DMS53 (cell line): ENCODE data around the gene MED15.
"Not testable (repeated sequence)": the region's sequence is repeated elsewhere in the genome, so short reads cannot be mapped to it uniquely, and the experiment has no call there.

Source experiments
- DNase-seq: peaks from one replicate; lab custom pipeline; 2025; lab: John Stamatoyannopoulos, UW

MED15 gene

DNA sequence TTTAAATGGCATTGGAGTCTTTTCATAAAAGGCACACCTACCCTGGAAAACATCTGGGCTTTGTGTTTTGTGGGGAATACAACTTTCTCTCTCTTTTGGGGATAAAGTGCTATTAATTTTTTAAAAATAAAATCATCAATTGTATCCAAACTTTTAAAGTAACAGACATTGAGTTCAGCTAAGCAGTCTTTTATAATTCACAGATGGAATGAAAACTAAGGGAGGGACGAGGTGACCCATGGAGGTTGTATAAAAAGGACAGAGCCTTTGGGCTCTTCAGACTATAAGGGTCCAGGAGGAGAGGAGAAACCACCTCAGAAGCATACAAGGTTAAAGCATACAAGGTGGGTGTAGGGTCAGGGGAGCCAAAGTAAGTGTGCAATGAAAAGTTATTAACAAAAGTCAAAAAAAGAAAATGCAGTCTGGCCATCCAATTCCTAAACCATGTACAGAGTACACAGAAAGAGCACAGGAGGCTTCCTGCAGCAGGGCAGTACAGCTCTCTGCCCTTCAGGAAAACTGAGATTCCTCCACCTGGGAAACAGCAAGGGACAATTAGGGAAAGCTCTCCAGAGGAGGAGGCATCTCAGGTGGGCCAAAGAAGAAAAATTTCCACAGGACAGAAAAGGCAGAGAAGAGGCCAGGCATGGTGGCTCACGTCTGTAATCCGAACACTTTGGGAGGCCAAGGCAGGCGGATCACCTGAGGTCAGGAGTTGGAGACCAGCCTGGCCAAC is 22.3 kb upstream of the MED15 start:
- no peak for DNase-seq

GRCh38 chr22:20486229-20486628 is 21.2 kb upstream of the MED15 start:
- DNase-seq: no peak

DNA sequence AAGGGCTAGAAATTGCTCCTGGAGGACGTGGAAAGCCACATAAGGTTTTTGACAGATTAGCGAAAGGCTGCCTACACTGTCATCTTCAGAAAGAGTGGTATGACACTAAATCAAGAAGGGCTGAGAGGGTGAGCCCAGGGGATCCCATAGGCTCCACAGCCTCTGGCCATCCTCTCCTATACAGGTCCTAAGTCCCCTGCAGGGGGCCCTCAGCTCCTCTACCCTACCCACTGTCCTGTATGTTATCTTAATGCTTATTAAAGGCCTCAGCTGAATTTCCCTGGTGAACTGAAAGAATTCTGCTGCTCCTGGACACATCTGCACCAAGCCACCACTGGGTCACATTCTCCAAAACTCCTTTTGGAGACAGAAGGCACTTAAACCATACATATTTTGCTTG is 19.7 kb upstream of the MED15 start:
- DNase-seq: no peak

GRCh38 chr22:20488946-20489345 is 18.5 kb upstream of the MED15 start:
- DNase-seq: no peak

- DNase-seq: no peak
Measured at GRCh38 chr22:20490183-20490940, 17.0 kb upstream of the MED15 start.

GRCh38 chr22:20490941-20491307 is 16.5 kb upstream of the MED15 start:
- DNase-seq: no peak

DNA sequence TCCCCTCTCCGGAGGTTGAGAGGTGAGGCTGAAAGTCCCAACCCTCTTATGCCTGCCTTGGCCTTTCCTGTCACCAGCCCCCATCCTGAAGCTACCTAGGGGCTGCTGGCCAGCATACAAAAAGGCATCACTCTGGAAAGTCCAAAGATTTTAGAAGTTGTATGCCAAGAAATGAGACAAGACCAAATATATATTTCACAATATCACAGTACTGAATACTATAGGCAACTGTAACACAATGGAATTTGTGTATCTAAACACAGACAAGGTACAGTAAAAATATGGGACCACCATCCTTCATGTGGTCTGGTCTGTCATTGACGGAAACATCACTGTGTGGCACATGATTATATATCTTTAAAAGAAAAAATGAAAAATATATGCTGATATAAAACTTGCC is 16.1 kb upstream of the MED15 start:
- DNase-seq: no peak

DNA sequence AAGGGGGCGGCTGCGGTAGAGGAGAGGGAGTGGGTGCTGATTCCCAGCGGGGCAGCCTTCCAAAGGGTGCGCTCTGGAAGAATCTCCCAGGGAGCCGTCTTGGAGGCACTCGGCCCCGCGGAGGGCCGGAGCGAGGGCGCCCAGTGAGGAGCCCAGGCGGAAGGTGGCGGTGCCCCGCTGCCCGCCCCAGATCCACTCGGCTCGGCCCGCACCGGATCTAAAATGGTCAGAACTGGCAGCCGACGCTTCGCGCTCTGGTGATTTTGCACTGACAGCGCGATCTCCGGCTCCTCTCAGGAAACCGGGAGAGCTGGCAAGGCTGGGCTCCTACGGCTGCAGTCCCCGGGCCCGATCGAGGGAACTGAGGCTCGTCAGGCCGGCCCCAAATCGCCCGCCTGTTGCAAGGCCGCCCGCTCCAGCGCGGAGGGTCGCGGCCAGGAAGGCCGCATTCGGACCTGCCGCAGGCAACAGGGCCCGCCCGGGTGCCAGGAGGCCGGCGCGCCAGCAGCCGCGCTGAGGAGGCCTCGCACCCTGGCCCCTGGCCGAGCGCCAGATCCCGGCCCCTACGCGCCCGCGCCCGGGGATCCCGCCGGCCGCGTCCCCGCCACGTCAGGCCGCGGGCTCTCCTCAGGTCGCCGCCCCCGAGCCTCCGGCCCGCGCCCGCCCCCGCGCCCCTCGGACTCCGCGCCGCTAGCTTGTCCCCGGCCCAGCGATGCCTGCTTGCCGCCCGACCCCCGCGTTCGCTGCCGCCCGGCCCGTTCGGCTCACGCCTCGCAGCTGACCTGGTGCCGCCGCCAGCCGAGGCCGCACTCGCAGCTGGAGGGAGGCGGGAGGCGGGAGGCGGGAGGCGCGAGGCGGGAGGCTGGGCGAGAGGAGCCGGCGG is 12.2 kb upstream of the MED15 start, which contains the start of gene KLHL22:
KLHL22 (minus strand) TSS at position 818 of the 883 bp plus-strand sequence. CDS start 6,584 bp downstream, outside the sequence.
- DNase-seq: peak; percentile 64

GRCh38 chr22:20495861-20496681 is 11.3 kb upstream of the MED15 start:
- DNase-seq: peak; percentile 86

GRCh38 chr22:20497426-20497825 is 10.0 kb upstream of the MED15 start:
- DNase-seq: no peak

DNA sequence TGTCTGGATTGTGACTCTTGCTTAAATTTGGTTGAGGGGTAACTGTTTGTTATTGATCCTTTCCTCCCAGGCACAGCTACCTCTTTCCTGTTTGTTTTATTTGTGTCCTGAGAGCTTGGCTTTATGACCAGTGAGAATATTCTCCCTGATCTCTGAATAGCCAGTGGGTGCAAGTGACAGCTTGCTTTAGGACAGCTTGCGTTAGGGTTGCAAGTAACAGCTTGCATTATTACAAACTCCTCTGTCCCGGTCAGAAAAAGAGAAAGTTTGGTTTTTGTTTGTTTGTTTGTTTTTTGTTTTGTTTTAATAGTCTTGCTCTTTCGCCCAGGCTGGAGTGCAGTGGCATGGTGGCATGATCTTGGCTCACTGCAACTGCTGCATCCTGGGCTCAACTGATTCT is 8.5 kb upstream of the MED15 start:
- DNase-seq: no peak

- peak; percentile 8 for DNase-seq
Measured at GRCh38 chr22:20499769-20500168, 7.6 kb upstream of the MED15 start.

GRCh38 chr22:20503816-20504215 is 3.6 kb upstream of the MED15 start:
- no peak for DNase-seq

- peak; percentile 4 for DNase-seq
Measured at GRCh38 chr22:20504293-20504922, 3.0 kb upstream of the MED15 start.

- DNase-seq: no peak
Measured at GRCh38 chr22:20506543-20507252, 712 bp upstream of the MED15 start.

DNA sequence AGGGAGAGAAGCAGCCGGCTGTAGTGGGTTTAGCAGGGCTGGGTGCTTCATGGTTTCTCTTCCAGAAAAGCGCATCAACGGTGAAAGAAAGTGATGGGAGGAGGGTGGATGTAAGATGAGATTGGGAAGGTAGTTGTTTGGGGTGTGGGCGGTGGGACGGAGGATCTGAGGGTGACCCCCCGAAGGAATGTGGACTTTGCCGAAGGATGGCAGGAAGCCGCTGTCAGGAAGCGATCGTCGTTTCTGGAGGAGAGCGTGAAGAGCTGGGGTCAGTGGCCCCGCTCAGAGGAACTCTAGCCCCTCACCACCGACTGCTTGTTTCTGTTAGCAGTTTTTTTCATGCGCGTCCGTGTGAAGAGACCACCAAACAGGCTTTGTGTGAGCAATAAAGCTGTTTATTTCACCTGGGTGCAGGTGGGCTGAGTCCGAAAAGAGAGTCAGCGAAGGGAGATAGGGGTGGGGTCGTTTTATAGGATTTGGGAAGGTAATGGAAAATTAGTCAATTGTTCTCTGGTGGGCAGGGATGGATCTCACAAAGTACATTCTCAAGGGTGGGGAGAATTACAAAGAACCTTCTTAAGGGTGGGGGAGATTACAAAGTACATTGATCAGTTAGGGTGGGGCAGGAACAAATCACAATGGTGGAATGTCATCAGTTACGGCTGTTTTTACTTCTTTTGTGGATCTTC is 801 bp downstream of the MED15 start:
- not testable (repeated sequence) for DNase-seq

- DNase-seq: no peak
Measured at GRCh38 chr22:20508815-20509271, 1.4 kb downstream of the MED15 start.

- no peak for DNase-seq
Measured at GRCh38 chr22:20509344-20510047, 2.1 kb downstream of the MED15 start.
